H9 (cell line): ENCODE results near the gene SYTL1. TPM values are rescaled to one million over a fixed set of nuclear protein-coding genes. Genes with fewer than 3 reads are reported as not detected.

Experiments used
- DNase-seq: peaks from one replicate; pipeline ENCODE4 v3.0.0-alpha.2; 2017
- H2AFZ ChIP-seq: one replicate; pipeline ENCODE4 v1.6.1; 2013; ENCODE audit warnings: mild to moderate bottlenecking, low read length, control low read depth, moderate library complexity
- H2AK5ac ChIP-seq: 2 replicates; pipeline ENCODE4 v1.6.1; 2013; ENCODE audit warnings: low read length, control low read depth, mixed read lengths; ENCODE audit not compliant: insufficient read length
- H2BK120ac ChIP-seq: one replicate; pipeline ENCODE4 v1.6.1; 2013; ENCODE audit warnings: low read depth, mild to moderate bottlenecking, low read length, control low read depth, inconsistent platforms; ENCODE audit not compliant: poor library complexity, severe bottlenecking
- H2BK12ac ChIP-seq: 2 replicates; pipeline ENCODE4 v1.6.1; 2013; ENCODE audit warnings: low read length, control low read depth, mixed read lengths, low read depth; ENCODE audit not compliant: insufficient read length
- H2BK15ac ChIP-seq: 2 replicates; pipeline ENCODE4 v1.6.1; 2013; ENCODE audit warnings: low read depth, low read length, control low read depth
- H2BK20ac ChIP-seq: one replicate; pipeline ENCODE4 v1.6.1; 2013; ENCODE audit warnings: low read depth, mild to moderate bottlenecking, low read length, control low read depth, inconsistent platforms; ENCODE audit not compliant: poor library complexity, severe bottlenecking
- H2BK5ac ChIP-seq: 2 replicates; pipeline ENCODE4 v1.6.1; 2013; ENCODE audit warnings: low read length, control low read depth, mixed read lengths; ENCODE audit not compliant: insufficient read length
- H3K14ac ChIP-seq: 2 replicates; pipeline ENCODE4 v1.6.1; 2013; ENCODE audit warnings: low read length, control low read depth; ENCODE audit not compliant: insufficient read depth
- H3K18ac ChIP-seq: 2 replicates; pipeline ENCODE4 v1.6.1; 2013; ENCODE audit warnings: low read depth, mild to moderate bottlenecking, mixed read lengths, low read length, control low read depth; ENCODE audit not compliant: insufficient read length
- H3K23ac ChIP-seq: 2 replicates; pipeline ENCODE4 v1.6.1; 2013; ENCODE audit warnings: low read length, control low read depth, mixed read lengths, low read depth; ENCODE audit not compliant: insufficient read length
- H3K23me2 ChIP-seq: 2 replicates; pipeline ENCODE4 v1.6.1; 2013; ENCODE audit warnings: low read depth, mild to moderate bottlenecking, mixed read lengths, low read length, control low read depth; ENCODE audit not compliant: insufficient read length, poor library complexity, severe bottlenecking
- H3K27ac ChIP-seq: 2 replicates; pipeline ENCODE4 v1.5.1; 2013; ENCODE audit warnings: low read length, control low read depth, mixed read lengths, low read depth; ENCODE audit not compliant: insufficient read length
- H3K27me3 ChIP-seq: 2 replicates; pipeline ENCODE4 v1.6.1; 2013; ENCODE audit warnings: low read length, control low read depth, inconsistent platforms; ENCODE audit not compliant: insufficient read depth
- H3K4ac ChIP-seq: 2 replicates; pipeline ENCODE4 v1.6.1; 2013; ENCODE audit warnings: low read depth, mild to moderate bottlenecking, control low read depth, inconsistent platforms, low read length, moderate library complexity
- H3K4me1 ChIP-seq: 2 replicates; pipeline ENCODE4 v1.6.1; 2013; ENCODE audit warnings: low read length, control low read depth, inconsistent platforms; ENCODE audit not compliant: insufficient read depth
- H3K4me2 ChIP-seq: 2 replicates; pipeline ENCODE4 v1.6.1; 2013; ENCODE audit warnings: low read length, control low read depth, mixed read lengths; ENCODE audit not compliant: insufficient read length, insufficient read depth
- H3K56ac ChIP-seq: 2 replicates; pipeline ENCODE4 v1.6.1; 2013; ENCODE audit warnings: low read depth, mild to moderate bottlenecking, mixed read lengths, low read length, control low read depth; ENCODE audit not compliant: insufficient read length
- H3K79me1 ChIP-seq: 2 replicates; pipeline ENCODE4 v1.6.1; 2013; ENCODE audit warnings: low read depth, mild to moderate bottlenecking, moderate library complexity, low read length, control low read depth, inconsistent platforms; ENCODE audit not compliant: insufficient read depth, poor library complexity, severe bottlenecking
- H3K79me2 ChIP-seq: 2 replicates; pipeline ENCODE4 v1.6.1; 2013; ENCODE audit warnings: low read length, control low read depth, inconsistent platforms; ENCODE audit not compliant: insufficient read depth
- H3K9ac ChIP-seq: 2 replicates; pipeline ENCODE4 v1.6.1; 2013; ENCODE audit warnings: low read length, control low read depth, mixed read lengths; ENCODE audit not compliant: insufficient read length; ENCODE audit errors: extremely low read depth
- H3K9me3 ChIP-seq: one replicate; pipeline ENCODE4 v1.6.1; 2013; ENCODE audit warnings: low read depth, low read length, inconsistent platforms; ENCODE audit not compliant: control insufficient read depth
- H3T11ph ChIP-seq: one replicate; pipeline ENCODE4 v1.6.1; 2013; ENCODE audit warnings: mild to moderate bottlenecking, low read length, control low read depth, inconsistent platforms
- H4K20me1 ChIP-seq: one replicate; pipeline ENCODE4 v1.6.1; 2013; ENCODE audit not compliant: control insufficient read depth, insufficient read length, insufficient read depth
- H4K5ac ChIP-seq: 2 replicates; pipeline ENCODE4 v1.6.1; 2013; ENCODE audit warnings: low read depth, mild to moderate bottlenecking, mixed read lengths, low read length, control low read depth; ENCODE audit not compliant: insufficient read length
- H4K8ac ChIP-seq: replicated peaks from 2 replicates; pipeline ENCODE4 v1.6.1; 2013; ENCODE audit warnings: low read length, control low read depth, mixed read lengths, low read depth; ENCODE audit not compliant: insufficient read length
- H4K91ac ChIP-seq: 2 replicates; pipeline ENCODE4 v1.6.1; 2013; ENCODE audit warnings: low read depth, mild to moderate bottlenecking, moderate library complexity, mixed read lengths, low read length, control low read depth; ENCODE audit not compliant: insufficient read length
- H3K27ac Mint-ChIP-seq, 3 experiments: 2 replicates in 2 of 3; 3 replicates in 1 of 3; pipeline ENCODE4 v1.8.0; 2020 to 2021; ENCODE audit warnings: mixed read lengths in 3 of 3, mild to moderate bottlenecking in 1 of 3, moderate library complexity in 1 of 3
- H3K27me3 Mint-ChIP-seq: 2 replicates; pipeline ENCODE4 v1.8.0; 2021; ENCODE audit warnings: low read depth, mild to moderate bottlenecking, moderate library complexity, mixed read lengths
- H3K36me3 Mint-ChIP-seq, 3 experiments: 2 replicates in 2 of 3; 3 replicates in 1 of 3; pipeline ENCODE4 v1.8.0; 2020 to 2021; ENCODE audit warnings: low read depth in 3 of 3, mixed read lengths in 3 of 3; ENCODE audit not compliant: insufficient read depth in 1 of 3
- H3K4me1 Mint-ChIP-seq, 2 experiments: 2 replicates each; pipeline ENCODE4 v1.8.0; 2020; ENCODE audit warnings: mixed read lengths in 2 of 2
- H3K4me3 Mint-ChIP-seq, 2 experiments: 2 replicates in 1 of 2; 3 replicates in 1 of 2; pipeline ENCODE4 v1.8.0; 2020 to 2021; ENCODE audit warnings: mild to moderate bottlenecking in 2 of 2, mixed read lengths in 2 of 2, moderate library complexity in 1 of 2
- H3K9me3 Mint-ChIP-seq, 2 experiments: 2 replicates in 1 of 2; 3 replicates in 1 of 2; pipeline ENCODE4 v1.8.0; 2020; ENCODE audit warnings: mild to moderate bottlenecking in 2 of 2, mixed read lengths in 2 of 2, moderate library complexity in 1 of 2
- WGBS: extraction: QIAGEN DNeasy Blood & Tissue Kit; methylation state at CpG from one replicate; pipeline ENCODE4 v1.1.7; 2013; ENCODE audit warnings: missing lambda C conversion rate, low lambda C conversion rate, mixed read lengths; ENCODE audit not compliant: insufficient read length; ENCODE audit errors: extremely low coverage; 5-methylcytosine and 5-hydroxymethylcytosine counted together
- total RNA-seq: library from RNA; stranded (reverse); gene quantifications from 2 replicates; pipeline ENCODE4 v1.2.1, GENCODE V29; 2021
- TF ChIP-seq, protein P1 (sequence below): fragments of 200-600 bp; sonication (generic); conservative IDR thresholded peaks from 3 replicates; pipeline ENCODE4 v1.8.0; 2021; ENCODE audit warnings: antibody characterized with exemption, mild to moderate bottlenecking

The SYTL1 gene
- total RNA-seq, 1 experiment from 2014 or later = 12.0 TPM

DNA sequence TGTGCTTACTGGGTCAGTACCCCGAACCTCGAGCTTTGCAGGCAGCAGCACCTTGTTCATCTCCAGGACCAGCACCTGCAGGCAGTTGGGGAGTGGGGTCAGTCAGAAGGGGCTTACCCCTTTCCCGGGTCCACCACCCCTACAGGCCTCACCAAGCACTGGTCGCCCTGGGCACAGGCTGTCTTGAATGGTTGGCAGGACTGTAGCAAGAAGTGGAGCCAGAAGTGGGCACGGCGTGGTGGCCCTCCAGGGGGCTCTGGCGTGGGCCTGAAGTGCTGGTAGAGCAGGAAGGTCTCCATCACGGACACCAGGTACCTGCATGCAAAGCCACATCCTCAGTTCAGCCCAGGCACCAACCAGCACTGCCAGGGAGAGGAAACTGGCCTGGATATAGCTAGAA, 19.7 kb downstream of the SYTL1 start:
- Histone ChIP-seq H3K23me2 (peaks cover 13% of the 10 kb centered on the region), H3K56ac (no peak overlapping the region), H3K18ac (no peak overlapping the region), H3K79me2 (no peaks in the 10 kb centered on the region), H4K91ac (no peak overlapping the region), H3K4me2 (no peak overlapping the region), H4K20me1 (peaks cover 6% of the 10 kb centered on the region), H4K8ac (no peak overlapping the region), H2BK5ac (no peak overlapping the region), H3K27ac (no peak overlapping the region), H3K23ac (no peak overlapping the region), H3K4ac (no peak overlapping the region), H3T11ph (no peak overlapping the region), H3K4me1 (peaks cover 3% of the 10 kb centered on the region; the same call in 1 of the 2 replicates), H3K27me3 (peaks cover 19% of the 10 kb centered on the region; the same call in 1 of the 2 replicates), H4K5ac (no peak overlapping the region), H3K14ac (no peak overlapping the region), H3K9me3 (no peaks in the 10 kb centered on the region), H3K79me1 (no peaks in the 10 kb centered on the region), H2AFZ (no peak overlapping the region), H2BK20ac (no peak overlapping the region), H2BK15ac (no peak overlapping the region), H2AK5ac (no peak overlapping the region), H2BK12ac (no peak overlapping the region), H2BK120ac (no peak overlapping the region), H3K9ac (no peak overlapping the region)
- H3K27me3 Mint-ChIP-seq = peaks cover 64% of the 10 kb centered on the region
- no CpG with 5 or more reads among the region's 8 CpGs for WGBS
- peaks cover 0 to 5% (median 3%) of the 10 kb centered on the region in 3 experiments; a peak in 4 of 7 replicates for H3K36me3 Mint-ChIP-seq
- H3K4me1 Mint-ChIP-seq = peaks cover 22 to 38% of the 10 kb centered on the region in 2 experiments
- TF ChIP-seq, protein P1, sequence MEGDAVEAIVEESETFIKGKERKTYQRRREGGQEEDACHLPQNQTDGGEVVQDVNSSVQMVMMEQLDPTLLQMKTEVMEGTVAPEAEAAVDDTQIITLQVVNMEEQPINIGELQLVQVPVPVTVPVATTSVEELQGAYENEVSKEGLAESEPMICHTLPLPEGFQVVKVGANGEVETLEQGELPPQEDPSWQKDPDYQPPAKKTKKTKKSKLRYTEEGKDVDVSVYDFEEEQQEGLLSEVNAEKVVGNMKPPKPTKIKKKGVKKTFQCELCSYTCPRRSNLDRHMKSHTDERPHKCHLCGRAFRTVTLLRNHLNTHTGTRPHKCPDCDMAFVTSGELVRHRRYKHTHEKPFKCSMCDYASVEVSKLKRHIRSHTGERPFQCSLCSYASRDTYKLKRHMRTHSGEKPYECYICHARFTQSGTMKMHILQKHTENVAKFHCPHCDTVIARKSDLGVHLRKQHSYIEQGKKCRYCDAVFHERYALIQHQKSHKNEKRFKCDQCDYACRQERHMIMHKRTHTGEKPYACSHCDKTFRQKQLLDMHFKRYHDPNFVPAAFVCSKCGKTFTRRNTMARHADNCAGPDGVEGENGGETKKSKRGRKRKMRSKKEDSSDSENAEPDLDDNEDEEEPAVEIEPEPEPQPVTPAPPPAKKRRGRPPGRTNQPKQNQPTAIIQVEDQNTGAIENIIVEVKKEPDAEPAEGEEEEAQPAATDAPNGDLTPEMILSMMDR = no peak
- no peak overlapping the region; a peak in 1 of 7 replicates for H3K27ac Mint-ChIP-seq
- peak overlapping the region; percentile 70 to 81; a peak in 4 of 5 replicates for H3K4me3 Mint-ChIP-seq
- DNase-seq = no peak
- H3K9me3 Mint-ChIP-seq = no peaks in the 10 kb centered on the region; a peak in 1 of 5 replicates
